Lower leg skin (tissue), 4 donors: Measurements from ENCODE around the gene PACS1. TPM values are rescaled to one million over a fixed set of nuclear protein-coding genes. Genes with fewer than 3 reads are reported as not detected.

Experiments used
- DNase-seq, 2 donors: peaks; one replicate each; pipeline ENCODE4 v3.0.0-alpha.2; 2019; ENCODE audit warnings: low spot score in 2 of 2
- H3K4me3 ChIP-seq: fragments of 200-600 bp; sonication (generic); 2 replicates; pipeline ENCODE4 v1.5.1; 2017; ENCODE audit warnings: mild to moderate bottlenecking, low read depth; ENCODE audit not compliant: poor library complexity, severe bottlenecking
- CTCF ChIP-seq, 3 donors: fragments of 450-650 bp; IDR thresholded peaks; one replicate each; pipeline ENCODE4 v1.5.1; 2016; ENCODE audit warnings: antibody characterized with exemption in 3 of 3, mild to moderate bottlenecking in 3 of 3, moderate library complexity in 2 of 3
- POLR2A ChIP-seq, 2 donors: fragments of 450-650 bp; IDR thresholded peaks; one replicate each; pipeline ENCODE4 v1.6.1; 2016 to 2017; ENCODE audit warnings: antibody characterized with exemption in 2 of 2, mild to moderate bottlenecking in 1 of 2, moderate library complexity in 1 of 2
- WGBS, 2 donors: methylation state at CpG; one replicate each; pipeline ENCODE4 v1.1.5; 2018; 5-methylcytosine and 5-hydroxymethylcytosine counted together
- intact Hi-C: fragments of 100-400 bp; cut with DNase I; formaldehyde crosslinking; loops from one replicate; pipeline ENCODE4 v1.15.0; 2023; ENCODE audit warnings: low total_unique reads
- total RNA-seq, 4 donors: library from RNA; depleted of rRNA; stranded (reverse); fragments of >200 nt; gene quantifications; one replicate each; pipeline ENCODE4 v1.1.0, GENCODE V29; 2016

Gene PACS1
- total RNA-seq, 4 donors from 2014 or later = 26.7 to 41.1 (median 32.4) TPM

GRCh38 chr11:66293352-66293751 lies 223.3 kb downstream of the PACS1 start:
- DNase-seq = no peak
- H3K4me3 ChIP-seq = no peak overlapping the region
- no peak for TF ChIP-seq POLR2A (IDR thresholded peaks at IDR 0.05)
- TF ChIP-seq CTCF (IDR thresholded peaks at IDR 0.05) = no peak
- WGBS, 2 donors = 74 to 77% methylated on average over 4 of the region's 4 CpGs
- intact Hi-C loops = no loop called here

- intact Hi-C loops = no loop called here
- TF ChIP-seq CTCF (IDR thresholded peaks at IDR 0.05) (no peak), POLR2A (IDR thresholded peaks at IDR 0.05) (no peak)
- WGBS, 2 donors = 86 to 91% methylated on average over 18 to 28 of the region's 30 CpGs
Observed at GRCh38 chr11:66293777-66294625, 223.9 kb downstream of the PACS1 start.

More at GRCh38 chr11:66293777-66294625, 223.9 kb downstream of the PACS1 start:
- no peak overlapping the region for H3K4me3 ChIP-seq
- no peak for DNase-seq

Other genes starting within 250 kb of the PACS1 start
- gene SNX32, start 236.3 kb upstream of the PACS1 start, total RNA-seq = under 1 TPM; 0.21 to 0.99 (median 0.67) TPM
- 100 to 1,000 TPM; 417 to 706 (median 504) TPM for gene CFL1, start 212.1 kb upstream of the PACS1 start, total RNA-seq
- 10 to 100 TPM; 29.3 to 38.1 (median 37.1) TPM for gene MUS81, start 209.8 kb upstream of the PACS1 start, total RNA-seq
- gene EFEMP2, start 197.5 kb upstream of the PACS1 start, total RNA-seq = 10 to 100 TPM; 12.0 to 29.8 (median 16.3) TPM
- under 1 TPM in 3 of 4 donors, not detected in 1; 0.29 to 0.55 (median 0.29) TPM for gene CTSW, start 190.4 kb upstream of the PACS1 start, total RNA-seq
- 100 to 1,000 TPM in 2 of 4 donors, 10 to 100 TPM in 2; 69.4 to 103 (median 86.2) TPM for gene FIBP, start 181.8 kb upstream of the PACS1 start, total RNA-seq
- 10 to 100 TPM; 44.9 to 61.0 (median 53.1) TPM for gene CCDC85B, start 179.6 kb upstream of the PACS1 start, total RNA-seq
- gene FOSL1, start 169.9 kb upstream of the PACS1 start, total RNA-seq = 1 to 10 TPM; 2.4 to 7.5 (median 5.3) TPM
- 10 to 100 TPM; 21.2 to 32.8 (median 26.5) TPM for gene C11orf68, start 151.2 kb upstream of the PACS1 start, total RNA-seq
- gene DRAP1, start 150.8 kb upstream of the PACS1 start, total RNA-seq = 100 to 1,000 TPM in 2 of 4 donors, 10 to 100 TPM in 2; 81.5 to 152 (median 107) TPM
- not detected for gene TSGA10IP, start 124.8 kb upstream of the PACS1 start, total RNA-seq
- gene SART1, start 108.5 kb upstream of the PACS1 start, total RNA-seq = 10 to 100 TPM; 35.0 to 73.5 (median 55.4) TPM
- gene EIF1AD, start 68.1 kb upstream of the PACS1 start, total RNA-seq = 10 to 100 TPM; 48.3 to 66.0 (median 57.2) TPM
- 10 to 100 TPM; 29.3 to 41.0 (median 36.1) TPM for gene BANF1, start 67.8 kb upstream of the PACS1 start, total RNA-seq
- 1,000 to 10,000 TPM in 3 of 4 donors, 100 to 1,000 TPM in 1; 734 to 2,600 (median 1,315) TPM for gene CST6, start 58.3 kb upstream of the PACS1 start, total RNA-seq
- gene CATSPER1, start 43.8 kb upstream of the PACS1 start, total RNA-seq = not detected
- not detected for gene GAL3ST3, start 21.1 kb upstream of the PACS1 start, total RNA-seq
- gene SF3B2, start 17.9 kb upstream of the PACS1 start, total RNA-seq = 100 to 1,000 TPM in 3 of 4 donors, 10 to 100 TPM in 1; 94.3 to 160 (median 114) TPM
- 10 to 100 TPM; 16.8 to 37.3 (median 23.0) TPM for gene KLC2, start 187.4 kb downstream of the PACS1 start, total RNA-seq
- 100 to 1,000 TPM; 118 to 143 (median 126) TPM for gene RAB1B, start 198.4 kb downstream of the PACS1 start, total RNA-seq
- 1 to 10 TPM in 1 of 4 donors, under 1 TPM in 1, not detected in 2; 0.42 to 3.2 TPM for gene CNIH2, start 207.9 kb downstream of the PACS1 start, total RNA-seq
- 10 to 100 TPM; 55.3 to 76.2 (median 74.1) TPM for gene YIF1A, start 218.9 kb downstream of the PACS1 start, total RNA-seq
- not detected for gene TMEM151A, start 221.6 kb downstream of the PACS1 start, total RNA-seq
- 10 to 100 TPM in 2 of 4 donors, 1 to 10 TPM in 2; 6.3 to 23.5 (median 12.3) TPM for gene CD248, start 246.8 kb downstream of the PACS1 start, total RNA-seq